B cell (primary cell): Measurements from ENCODE around the gene SPG7. TPM values are rescaled to one million over a fixed set of nuclear protein-coding genes. Genes with fewer than 3 reads are reported as not detected.

Experiments used
- ATAC-seq: fragments of 200-7000 bp; cut with Tn5 transposase; one replicate; pipeline ENCODE4 v1.10.0; 2021; ENCODE audit warnings: low read depth, mild to moderate bottlenecking, moderate number of reproducible peaks, moderate library complexity
- CTCF ChIA-PET: fragments of 350-600 bp; sonication (Branson Sonifier 250); formaldehyde crosslinking; loops from one replicate; lab custom pipeline; 2021; ENCODE audit warnings: antibody characterized with exemption, inconsistent platforms; lab: Charles Lee
- POLR2A ChIA-PET: fragments of 350-600 bp; sonication (Branson Sonifier 250); formaldehyde crosslinking; loops from one replicate; lab custom pipeline; 2021; ENCODE audit warnings: antibody characterized with exemption; lab: Charles Lee
- DNase-seq: peaks from one replicate; pipeline ENCODE4 v3.0.0; 2013
- H2AFZ ChIP-seq: 2 replicates; pipeline ENCODE4 v1.6.1; 2012; ENCODE audit warnings: mild to moderate bottlenecking, low read depth, low read length; ENCODE audit not compliant: insufficient read depth, poor library complexity, severe bottlenecking
- H3K27ac ChIP-seq, 2 donors: 1 replicate in 1 of 2; 2 replicates in 1 of 2; pipeline ENCODE4 v1.5.1; 2012 to 2013; ENCODE audit warnings: low read length in 2 of 2, mild to moderate bottlenecking in 2 of 2, moderate library complexity in 1 of 2
- H3K27me3 ChIP-seq, 4 experiments: fragments of 200-600 bp in 1 of 4; sonication (generic) in 1 of 4; replicated peaks in 1 of 4; 1 replicate in 2 of 4; 2 replicates in 2 of 4; pipeline versions ENCODE4 v1.6.1 to v1.7.0; 2013 to 2016; ENCODE audit warnings: low read length in 3 of 4, mild to moderate bottlenecking in 2 of 4, mixed read lengths in 1 of 4, moderate library complexity in 1 of 4; ENCODE audit not compliant: insufficient read depth in 4 of 4, control insufficient read depth in 3 of 4; ENCODE audit errors: control extremely low read depth in 1 of 4
- H3K36me3 ChIP-seq, 2 experiments: replicated peaks in 1 of 2; 1 replicate in 1 of 2; 2 replicates in 1 of 2; pipeline versions ENCODE4 v1.6.1 to v1.7.1; 2013; ENCODE audit warnings: low read length in 1 of 2; ENCODE audit not compliant: insufficient read depth in 2 of 2, control insufficient read depth in 1 of 2; ENCODE audit errors: control extremely low read depth in 1 of 2, extremely low read depth in 1 of 2
- H3K4me1 ChIP-seq, 2 donors: fragments of 200-600 bp in 1 of 2; sonication (generic) in 1 of 2; 1 replicate in 1 of 2; 2 replicates in 1 of 2; pipeline versions ENCODE4 v1.5.1 to v1.6.1; 2013 to 2017; ENCODE audit warnings: low read length in 2 of 2; ENCODE audit not compliant: control insufficient read depth in 2 of 2, insufficient read depth in 2 of 2
- H3K4me2 ChIP-seq: replicated peaks from 2 replicates; pipeline ENCODE3; 2012; ENCODE audit warnings: mild to moderate bottlenecking, low read depth, low read length; ENCODE audit not compliant: poor library complexity, severe bottlenecking
- H3K4me3 ChIP-seq, 5 experiments: fragments of 200-600 bp in 1 of 5; sonication (generic) in 1 of 5; 1 replicate in 3 of 5; 2 replicates in 2 of 5; pipeline versions ENCODE4 v1.5.1 to v1.7.0; 2011 to 2016; ENCODE audit warnings: low read length in 4 of 5, mild to moderate bottlenecking in 4 of 5, low read depth in 2 of 5, control low read depth in 1 of 5, moderate library complexity in 1 of 5; ENCODE audit not compliant: insufficient read depth in 1 of 5; ENCODE audit errors: control extremely low read depth in 1 of 5, extremely low read depth in 1 of 5
- H3K79me2 ChIP-seq: fragments of 200-600 bp; sonication (generic); one replicate; pipeline ENCODE4 v1.6.0; 2016; ENCODE audit warnings: low read length; ENCODE audit not compliant: control insufficient read depth, insufficient read depth
- H3K9ac ChIP-seq: fragments of 200-600 bp; sonication (generic); 2 replicates; pipeline ENCODE4 v1.6.1; 2017; ENCODE audit warnings: mild to moderate bottlenecking, low read length, moderate library complexity
- H3K9me3 ChIP-seq, 3 donors: one replicate each; pipeline versions ENCODE4 v1.6.1 to v1.7.1; 2013; ENCODE audit warnings: low read length in 2 of 3; ENCODE audit not compliant: control insufficient read depth in 2 of 3, insufficient read depth in 1 of 3; ENCODE audit errors: control extremely low read depth in 1 of 3
- H4K20me1 ChIP-seq: 2 replicates; pipeline ENCODE4 v1.6.0; 2012; ENCODE audit warnings: mild to moderate bottlenecking, low read length; ENCODE audit not compliant: insufficient read depth, control insufficient read depth, poor library complexity, severe bottlenecking
- H3K27ac Mint-ChIP-seq: one replicate; pipeline ENCODE4 v1.8.0; 2021; ENCODE audit warnings: mixed read lengths
- H3K27me3 Mint-ChIP-seq: one replicate; pipeline ENCODE4 v1.8.0; 2021; ENCODE audit warnings: mixed read lengths
- H3K4me1 Mint-ChIP-seq: one replicate; pipeline ENCODE4 v1.8.0; 2021; ENCODE audit warnings: mixed read lengths
- H3K4me3 Mint-ChIP-seq: one replicate; pipeline ENCODE4 v1.8.0; 2021; ENCODE audit warnings: mixed read lengths
- H3K9me3 Mint-ChIP-seq: one replicate; pipeline ENCODE4 v1.8.0; 2022; ENCODE audit warnings: mixed read lengths; ENCODE audit not compliant: insufficient read depth
- CTCF ChIP-seq: fragments of 200-600 bp; IDR thresholded peaks from one replicate; pipeline ENCODE4 v1.8.0; 2022; ENCODE audit warnings: antibody characterized with exemption, mild to moderate bottlenecking
- EZH2 ChIP-seq: IDR thresholded peaks from 2 replicates; pipeline ENCODE4 v1.6.1; 2012; ENCODE audit warnings: borderline replicate concordance, low read depth, mild to moderate bottlenecking, moderate library complexity, low read length; ENCODE audit not compliant: insufficient read depth, poor library complexity, severe bottlenecking
- WGBS: methylation state at CpG from one replicate; pipeline ENCODE4 v1.1.5; 2013; ENCODE audit warnings: missing lambda C conversion rate; ENCODE audit not compliant: insufficient coverage; 5-methylcytosine and 5-hydroxymethylcytosine counted together
- intact Hi-C: fragments of 100-400 bp; cut with micrococcal nuclease; formaldehyde crosslinking; loops from one replicate; pipeline ENCODE4 v1.10.0; 2022
- polyA plus RNA-seq: library from polyadenylated mRNA; depleted of rRNA; stranded (reverse); fragments of >200 nt; gene quantifications from 2 replicates; pipeline ENCODE4 v1.2.3, GENCODE V29; 2012
- total RNA-seq, 2 donors: library from RNA; stranded (reverse); fragments of 120-200 nt in 1 of 2; gene quantifications; 1 replicate in 1 of 2; 2 replicates in 1 of 2; pipeline versions ENCODE4 v1.2.3 to v1.2.4, GENCODE V29; 2013 to 2022

The SPG7 gene
- total and polyA plus RNA-seq, 2 donors (not counting 1 experiment from before 2014, with no cell fraction given) = 146 to 157 TPM

- Histone ChIP-seq H3K4me3 (no peak overlapping the region), H2AFZ (peak overlapping the region; percentile 49), H4K20me1 (peaks cover 4% of the 10 kb centered on the region), H3K9ac (peak overlapping the region; percentile 32), H3K36me3 (no peaks in the 10 kb centered on the region), H3K27me3 (peaks cover 0 to 22% (median 5%) of the 10 kb centered on the region in 4 experiments), H3K4me1 (peaks cover 29 to 30% of the 10 kb centered on the region in 2 donors), H3K27ac (no peak overlapping the region), H3K79me2 (no peaks in the 10 kb centered on the region), H3K9me3 (no peaks in the 10 kb centered on the region), H3K4me2 (peak overlapping the region; percentile 94)
- no peak for ATAC-seq
- intact Hi-C loops = no loop called here
- peaks cover 16% of the 10 kb centered on the region for H3K4me1 Mint-ChIP-seq
- H3K9me3 Mint-ChIP-seq = no peaks in the 10 kb centered on the region
- H3K27ac Mint-ChIP-seq = no peak overlapping the region
- TF ChIP-seq EZH2 = no peak
- peaks cover 14% of the 10 kb centered on the region for H3K27me3 Mint-ChIP-seq
- no peak overlapping the region for H3K4me3 Mint-ChIP-seq
- ChIA-PET POLR2A (interaction anchor here (1.3 kb wide), 1 partner anchor 12 kb away, joined by 9 read pairs; no protein-coding TSS in a partner anchor), CTCF (no interaction called here)
- 55% methylated on average over 89 of the region's 89 CpGs for WGBS
- no peak for DNase-seq
Observed at GRCh38 chr16:89576153-89577054, 68.2 kb downstream of the SPG7 start.

GRCh38 chr16:89577055-89577759, 69.0 kb downstream of the SPG7 start:
- Histone ChIP-seq H3K4me1 (peaks cover 22% of the 10 kb centered on the region in 2 donors), H4K20me1 (peaks cover 4% of the 10 kb centered on the region), H3K36me3 (no peaks in the 10 kb centered on the region), H3K4me3 (no peak overlapping the region), H3K9ac (no peak overlapping the region), H3K4me2 (no peak overlapping the region), H2AFZ (no peak overlapping the region), H3K9me3 (no peaks in the 10 kb centered on the region), H3K27ac (no peak overlapping the region), H3K27me3 (peaks cover 0 to 22% (median 5%) of the 10 kb centered on the region in 4 experiments), H3K79me2 (no peaks in the 10 kb centered on the region)
- ChIA-PET CTCF (no interaction called here), POLR2A (interaction anchor here (0.7 kb wide), 1 partner anchor 370 kb away, joined by 5 read pairs; no protein-coding TSS in a partner anchor)
- Mint-ChIP-seq H3K9me3 (no peaks in the 10 kb centered on the region), H3K27me3 (peaks cover 8% of the 10 kb centered on the region), H3K4me1 (peaks cover 10% of the 10 kb centered on the region), H3K27ac (no peak overlapping the region), H3K4me3 (peak overlapping the region; percentile 69)
- ATAC-seq = no peak
- intact Hi-C loops = no loop called here
- no peak for TF ChIP-seq EZH2
- TF ChIP-seq CTCF = no peak
- no peak for DNase-seq
- 96% methylated on average over 24 of the region's 25 CpGs for WGBS
